ENCODE data around the gene GOLGA6L7.
"Not testable (repeated sequence)": the region's sequence is repeated elsewhere in the genome, so short reads cannot be mapped to it uniquely, and the experiment has no call there.

The GOLGA6L7 gene

GRCh38 chr15:28881600-28881999 is 33.2 kb upstream of the GOLGA6L7 start:
- DNase-seq = no peak

GRCh38 chr15:28881170-28881569 is 32.7 kb upstream of the GOLGA6L7 start:
- no peak for DNase-seq

DNA sequence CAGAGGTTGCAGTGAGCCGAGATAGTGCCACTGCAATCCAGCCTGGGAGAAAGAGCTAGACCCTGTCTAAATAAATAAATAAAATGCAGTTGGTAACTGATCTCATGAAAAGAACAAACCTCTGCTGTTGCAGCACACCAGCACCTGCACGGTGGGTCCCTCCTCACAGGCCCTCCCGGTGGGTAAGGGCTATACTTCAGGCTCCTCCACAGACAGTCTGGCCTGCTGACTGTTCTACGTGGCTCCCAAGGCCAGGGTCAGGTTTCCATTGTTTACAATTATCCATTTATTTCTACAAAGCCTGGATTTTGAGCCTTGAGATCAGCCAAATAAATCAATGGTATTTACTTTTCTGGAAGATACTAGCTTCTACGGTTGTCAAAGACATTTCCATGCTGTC is 32.2 kb upstream of the GOLGA6L7 start:
- no peak for DNase-seq

DNA sequence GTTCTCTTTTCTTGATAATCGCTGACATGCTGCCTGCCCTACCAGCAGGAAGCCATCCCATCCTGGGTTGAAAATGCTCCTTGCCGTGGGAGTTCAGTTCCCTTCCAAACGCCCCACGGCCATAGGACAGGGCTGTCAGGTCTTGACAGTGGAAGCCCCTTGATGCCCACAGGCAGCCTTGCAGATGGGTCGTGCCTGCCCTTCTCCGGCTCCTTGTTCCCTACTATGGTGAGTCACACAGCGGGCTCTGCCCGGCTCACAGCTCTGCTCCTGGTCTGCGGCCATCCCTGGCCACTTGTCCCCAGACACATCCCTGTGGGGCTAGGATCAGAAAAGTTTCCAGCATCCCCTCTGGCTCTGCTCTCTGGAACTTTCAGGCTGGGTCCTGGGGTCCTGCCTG is 31.1 kb upstream of the GOLGA6L7 start:
- no peak for DNase-seq

DNA sequence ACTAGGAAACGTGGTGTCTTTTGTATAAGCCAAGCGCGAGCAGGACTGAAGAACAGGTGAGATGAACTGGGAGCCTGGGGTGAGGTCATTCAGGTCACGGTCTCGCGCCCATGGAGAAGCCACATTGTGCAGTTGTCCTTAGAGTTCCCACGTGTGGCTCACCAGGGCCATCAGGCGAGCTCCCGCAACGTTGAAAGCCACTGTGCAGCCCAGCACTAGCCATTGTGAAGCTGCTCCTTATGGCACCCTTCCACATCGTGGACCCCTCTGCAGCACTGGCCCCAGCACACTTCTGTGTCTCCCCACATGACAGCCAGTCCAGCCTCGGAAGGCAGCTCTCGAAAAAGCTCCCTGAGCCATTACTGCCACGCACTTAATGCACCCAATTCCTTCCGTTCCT is 29.8 kb upstream of the GOLGA6L7 start:
- no peak for DNase-seq

DNA sequence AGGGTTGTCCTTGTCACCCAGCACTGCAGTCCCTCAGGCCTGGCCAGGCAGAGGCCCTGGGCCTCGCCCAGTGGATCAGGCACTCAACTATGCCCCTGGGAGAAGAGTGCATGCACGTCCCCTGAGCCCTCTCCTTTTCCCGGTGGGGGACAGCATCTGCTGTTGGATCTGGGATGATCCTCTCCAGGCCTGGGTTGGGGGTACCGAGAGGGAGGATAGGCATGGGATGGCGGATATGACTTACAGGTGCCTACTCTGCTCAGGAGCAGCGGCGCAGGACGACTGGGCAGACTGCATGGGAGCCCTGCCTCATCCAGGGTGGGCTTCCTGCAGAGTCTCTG is 28.4 kb upstream of the GOLGA6L7 start:
- no peak for DNase-seq

DNA sequence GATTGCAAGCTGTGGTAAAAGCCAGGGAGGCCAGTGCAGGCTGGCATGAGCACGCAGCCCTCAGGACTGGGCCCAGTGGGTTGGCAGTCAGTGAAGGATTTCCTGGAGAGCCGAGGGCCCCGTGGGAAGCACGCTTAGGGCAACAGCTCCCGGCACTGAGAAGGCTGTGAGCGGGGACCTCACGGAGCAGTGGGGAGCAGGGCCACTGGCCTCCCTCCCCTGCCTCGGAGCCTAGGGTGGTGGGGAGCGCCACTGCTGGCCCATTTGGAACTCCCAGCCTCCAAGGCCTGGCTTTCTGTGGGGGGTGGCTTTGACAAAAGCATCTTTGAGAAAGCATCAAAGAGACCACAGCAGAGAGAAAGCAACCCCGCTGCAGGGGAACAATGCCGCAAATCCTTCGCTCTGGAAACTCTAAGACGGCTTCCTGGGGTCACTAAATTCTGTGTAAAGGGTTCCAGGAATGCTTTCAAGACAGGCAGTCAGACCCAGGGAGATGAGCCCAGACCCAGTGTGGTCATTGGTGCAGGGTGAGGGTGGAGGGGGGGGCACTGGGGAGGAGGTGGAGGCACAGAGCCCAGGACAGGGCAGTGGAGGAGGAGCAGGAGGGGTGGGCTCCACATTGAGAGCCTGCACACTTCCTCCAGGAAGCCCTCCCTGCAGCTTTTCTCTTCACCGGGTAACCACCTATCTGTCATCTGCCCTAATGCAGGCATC is 27.8 kb upstream of the GOLGA6L7 start:
- DNase-seq = no peak

DNA sequence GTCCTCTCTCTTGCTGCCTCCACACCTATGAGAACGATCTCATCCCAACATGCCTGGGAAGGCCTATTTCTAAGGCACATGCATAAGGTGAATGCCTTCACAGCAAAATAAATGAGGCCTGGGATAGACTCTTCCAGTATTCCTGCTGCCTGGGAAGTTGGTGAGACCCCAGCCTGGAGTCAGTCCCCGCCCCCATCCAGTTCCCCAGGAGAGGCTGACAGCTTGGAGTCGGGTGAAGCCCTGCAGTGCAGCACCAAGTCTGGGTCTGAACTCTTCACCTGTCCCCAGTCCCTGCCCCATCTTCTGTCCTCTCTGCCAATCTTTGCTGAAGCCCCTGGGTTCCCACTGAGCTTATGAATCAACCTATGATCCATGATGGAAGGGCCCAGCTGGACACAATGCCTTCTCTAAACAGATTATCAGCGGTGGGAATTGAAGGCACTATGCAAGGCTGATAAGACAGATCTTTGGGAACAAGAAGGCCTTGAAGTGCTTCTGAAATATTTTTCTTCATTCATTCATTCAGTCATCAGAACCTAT is 27.1 kb upstream of the GOLGA6L7 start:
- DNase-seq = no peak

DNA sequence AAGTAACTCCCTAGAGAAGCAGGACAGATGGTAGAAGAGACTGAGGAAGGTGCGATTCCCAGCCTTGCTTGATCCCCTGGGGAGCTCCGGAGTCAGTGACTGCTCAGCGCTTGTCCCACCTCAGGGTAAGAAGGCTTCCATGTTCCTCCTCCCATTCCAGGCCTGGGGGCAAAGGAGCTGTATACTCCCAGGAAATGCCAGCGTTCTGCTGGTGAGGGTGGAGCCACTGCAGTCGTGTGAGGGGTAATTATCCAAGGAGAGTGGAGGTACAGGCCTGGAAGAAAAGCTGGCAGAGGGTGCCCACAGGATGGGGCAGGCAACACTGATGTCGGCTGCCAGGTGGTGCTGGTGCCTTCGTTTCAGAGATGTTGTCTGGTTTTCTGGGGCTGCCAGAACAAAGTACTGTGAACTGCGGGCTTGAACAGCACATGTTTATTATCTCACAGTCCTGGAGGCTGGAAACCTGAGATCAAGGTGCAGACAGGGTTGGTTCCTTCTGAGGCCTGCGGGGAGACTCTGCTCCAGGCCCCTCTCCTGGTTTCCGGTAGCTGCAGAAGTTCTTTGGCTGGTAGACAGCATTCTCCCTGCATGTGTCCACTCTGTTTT is 25.2 kb upstream of the GOLGA6L7 start:
- DNase-seq = no peak

GRCh38 chr15:28873006-28873405 is 24.6 kb upstream of the GOLGA6L7 start:
- DNase-seq = no peak

DNA sequence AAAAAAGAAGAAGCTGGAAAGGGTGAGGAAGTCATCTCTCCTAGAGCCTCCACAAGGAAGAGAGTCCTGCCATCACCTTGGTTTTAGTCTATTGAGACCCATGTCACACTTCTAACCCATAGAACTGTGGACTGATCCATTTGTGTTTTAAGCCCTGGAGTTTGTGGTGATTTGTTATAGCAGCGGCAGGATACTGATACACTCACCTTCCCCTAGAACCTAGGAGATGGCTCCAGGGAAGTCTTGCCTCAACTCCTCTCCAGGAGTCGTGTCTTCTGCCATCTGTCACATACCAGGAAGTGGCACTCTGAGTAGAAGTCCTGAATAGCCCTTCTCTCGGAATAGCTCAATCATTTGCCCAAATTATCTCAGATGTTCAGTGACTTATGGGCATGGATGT is 22.7 kb upstream of the GOLGA6L7 start:
- no peak for DNase-seq

DNA sequence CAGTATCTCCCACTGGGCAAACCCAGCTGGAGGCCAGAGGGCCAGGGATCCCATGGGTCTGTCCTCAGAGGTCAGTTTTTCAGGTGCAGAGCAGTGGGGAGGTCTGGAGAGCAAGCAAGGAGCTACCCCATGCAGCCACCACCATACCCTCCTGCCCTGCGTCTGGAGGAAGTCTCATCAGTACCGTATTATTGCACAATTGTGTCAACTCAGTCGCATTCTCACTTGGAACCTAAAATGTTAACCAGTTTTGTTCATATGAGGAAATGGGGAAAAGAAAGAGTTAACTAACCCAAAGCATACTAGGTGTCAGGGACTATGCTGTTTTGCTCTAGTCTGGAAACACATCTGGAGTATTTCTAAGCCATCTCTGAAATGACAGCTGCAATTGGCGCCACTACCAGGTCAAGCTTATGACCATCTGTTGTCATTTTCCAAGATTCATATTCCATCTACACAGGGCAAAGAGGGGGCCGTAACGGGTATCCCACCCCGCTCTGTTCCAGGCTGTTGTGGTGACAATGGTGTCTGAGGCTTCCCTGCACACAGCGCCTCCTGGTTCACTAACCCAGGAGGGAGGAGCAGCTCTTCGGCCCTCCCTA is 20.4 kb upstream of the GOLGA6L7 start:
- DNase-seq = no peak

GRCh38 chr15:28861589-28862293 is 13.3 kb upstream of the GOLGA6L7 start:
- not testable (repeated sequence) for DNase-seq

DNA sequence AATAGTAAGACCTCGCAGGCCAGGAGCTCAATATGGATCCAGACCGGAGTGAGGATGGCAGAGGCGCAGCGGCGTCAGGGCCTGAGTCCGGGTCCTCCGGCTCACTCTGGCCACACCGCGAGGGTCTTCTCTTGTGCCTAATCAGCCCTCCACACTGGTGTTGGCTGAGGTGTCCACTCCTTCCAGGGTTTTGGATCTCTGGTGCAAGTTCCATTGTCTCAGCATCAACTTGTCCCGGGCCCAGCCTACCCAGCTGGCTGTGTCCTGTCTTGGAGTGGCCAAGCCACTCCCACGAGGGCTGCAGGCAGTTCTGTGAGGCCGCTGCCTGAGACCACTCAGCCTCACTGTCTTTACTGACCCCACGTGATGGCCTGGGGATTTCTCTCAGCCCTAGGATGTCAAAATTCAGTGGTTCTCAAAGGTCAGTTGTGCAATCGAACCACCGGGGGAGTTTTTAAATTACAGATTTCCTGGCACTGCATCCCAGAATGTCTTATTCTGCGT is 12.6 kb upstream of the GOLGA6L7 start:
- DNase-seq = no peak

GRCh38 chr15:28854578-28854977 is 6.1 kb upstream of the GOLGA6L7 start:
- not testable (repeated sequence) for DNase-seq

- not testable (repeated sequence) for DNase-seq
These were observed 5.2 kb upstream of the GOLGA6L7 start for GRCh38 chr15:28853654-28854053.

DNA sequence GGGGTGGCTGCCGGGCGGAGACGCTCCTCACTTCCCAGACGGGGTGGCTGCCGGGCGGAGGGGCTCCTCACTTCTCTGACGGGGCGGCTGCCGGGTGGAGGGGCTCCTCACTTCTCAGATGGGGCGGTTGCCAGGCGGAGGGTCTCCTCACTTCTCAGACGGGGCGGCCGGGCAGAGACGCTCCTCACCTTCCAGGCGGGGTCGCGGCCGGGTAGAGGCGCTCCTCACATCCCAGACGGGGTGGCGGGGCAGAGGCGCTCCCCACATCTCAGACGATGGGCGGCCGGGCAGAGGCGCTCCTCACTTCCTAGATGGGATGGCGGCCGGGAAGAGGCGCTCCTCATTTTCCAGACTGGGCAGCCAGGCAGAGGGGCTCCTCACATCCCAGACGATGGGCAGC is 1.3 kb upstream of the GOLGA6L7 start:
- not testable (repeated sequence) for DNase-seq

- DNase-seq = not testable (repeated sequence)
These were observed 827 bp upstream of the GOLGA6L7 start for GRCh38 chr15:28849271-28849670.

- DNase-seq = not testable (repeated sequence)
These were observed 485 bp downstream of the GOLGA6L7 start for GRCh38 chr15:28847959-28848358.

DNA sequence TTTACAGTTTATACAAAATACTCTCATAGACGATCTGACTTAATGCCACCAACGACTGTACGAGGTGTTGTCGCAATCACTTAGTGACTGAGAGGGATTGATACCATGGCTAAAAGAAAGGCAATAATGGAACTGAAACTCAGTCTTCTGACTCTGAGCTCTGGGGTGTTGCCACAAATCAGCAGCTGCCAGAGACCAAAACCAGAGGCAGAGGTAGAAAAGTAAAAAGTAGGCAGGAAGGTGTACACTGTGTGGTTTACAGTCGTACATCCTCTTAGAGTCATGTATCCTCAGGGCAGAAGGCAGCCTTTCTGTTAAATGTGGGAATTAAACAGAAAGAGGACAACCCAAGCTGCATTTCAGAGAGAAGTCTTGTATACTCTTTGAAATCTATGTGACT is 1.2 kb downstream of the GOLGA6L7 start:
- not testable (repeated sequence) for DNase-seq

DNA sequence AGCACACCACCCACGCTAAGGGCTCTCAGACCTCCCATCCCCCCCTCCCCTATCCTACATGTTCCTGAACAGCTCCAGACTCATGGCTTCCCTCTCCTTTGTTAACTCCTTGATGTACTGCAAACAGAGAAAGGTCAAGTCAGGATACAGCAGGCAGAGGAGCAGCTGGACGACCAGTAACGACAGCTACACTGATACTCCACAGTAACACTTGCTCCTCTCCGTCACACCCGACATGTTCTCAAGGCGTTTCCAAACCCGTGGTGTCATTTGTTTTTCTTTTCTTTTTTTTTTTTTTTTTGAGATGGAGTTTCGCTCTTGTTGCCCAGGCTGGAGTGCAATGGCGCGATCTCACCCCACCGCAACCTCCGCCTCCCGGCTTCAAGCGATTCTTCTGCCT is 4.3 kb downstream of the GOLGA6L7 start:
- not testable (repeated sequence) for DNase-seq

GRCh38 chr15:28843520-28843919 is 4.9 kb downstream of the GOLGA6L7 start:
- DNase-seq = not testable (repeated sequence)

- DNase-seq = not testable (repeated sequence)
These were observed 6.2 kb downstream of the GOLGA6L7 start for GRCh38 chr15:28842210-28842609.

All from effector CD4-positive, alpha-beta T cell (primary cell).